ENCODE data around the gene MED15. TPM values are rescaled to one million over a fixed set of nuclear protein-coding genes. Genes with fewer than 3 reads are reported as not detected.

Gene MED15
- total and polyA plus RNA-seq, 2 of the 8 experiments (the other 6 are each of a cell fraction or from before 2014, with no cell fraction given) = 28.3 to 57.1 TPM

DNA sequence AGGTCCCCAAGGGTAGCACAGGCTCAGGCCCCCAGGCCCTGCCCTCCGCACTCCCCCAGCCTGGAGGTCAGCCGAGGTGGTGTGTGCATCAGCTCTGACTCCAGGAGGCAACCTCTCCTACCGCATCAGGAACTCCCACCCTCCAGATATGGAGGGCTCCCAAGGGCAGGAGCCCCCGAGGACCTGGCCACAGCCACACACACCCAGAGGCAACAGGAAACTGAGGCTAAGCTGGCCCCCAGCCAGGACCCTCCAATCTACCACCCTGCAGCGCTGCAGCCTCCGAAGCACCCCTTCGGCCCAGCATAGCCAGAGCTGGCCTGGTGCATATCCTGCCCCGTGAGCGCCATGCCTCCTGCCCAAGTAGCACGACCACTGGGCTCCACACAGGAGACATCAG, 104.0 kb downstream of the MED15 start:
- Histone ChIP-seq H3K27ac (ENCODE audit: low read depth, low read length) (no peak overlapping the region), H2BK120ac (replicated peaks; ENCODE audit: low read depth, low read length) (no peak overlapping the region), H3K14ac (ENCODE audit: insufficient read length) (no peak overlapping the region), H2AFZ (ENCODE audit: low read length) (no peak overlapping the region), H2BK5ac (ENCODE audit: low read depth, low read length) (peak overlapping the region; percentile 35; the same call in 1 of the 2 replicates), H3K23me2 (ENCODE audit: low read depth, low read length) (no peaks in the 10 kb centered on the region), H3K36me3 (ENCODE audit: control insufficient read depth in 2 of 4, insufficient read depth in 4 of 4, low read length in 3 of 4) (no peaks in the 10 kb centered on the region), H2BK20ac (ENCODE audit: low read length) (no peak overlapping the region), H3K9ac (replicated peaks in 1 of 4; ENCODE audit: extremely low read depth in 1 of 4, low read depth in 3 of 4, low read length in 3 of 4) (no peak overlapping the region), H2BK15ac (ENCODE audit: low read length) (no peak overlapping the region), H3K79me1 (ENCODE audit: low read depth, low read length) (no peaks in the 10 kb centered on the region), H3K4me3 (ENCODE audit: extremely low read depth in 1 of 4, insufficient read depth in 2 of 4, low read depth in 3 of 4, low read length in 4 of 4) (no peak overlapping the region), H3K4me2 (ENCODE audit: insufficient read depth in 1 of 2, low read depth in 2 of 2, low read length in 2 of 2) (no peak overlapping the region), H3K23ac (ENCODE audit: insufficient read length) (no peak overlapping the region), H3K4ac (replicated peaks; ENCODE audit: insufficient read length, low read depth, low read length) (no peak overlapping the region), H3K56ac (replicated peaks; ENCODE audit: insufficient read length, low read depth, low read length) (no peak overlapping the region), H3K18ac (ENCODE audit: extremely low read depth, low read length) (no peak overlapping the region), H4K8ac (ENCODE audit: extremely low read depth, insufficient read depth, low read length) (no peak overlapping the region), H3K4me1 (replicated peaks in 1 of 4; ENCODE audit: control insufficient read depth in 3 of 4, insufficient read depth in 4 of 4, low read length in 3 of 4) (peaks cover 0 to 13% (median 5%) of the 10 kb centered on the region in 4 experiments; a peak in 5 of 7 replicates), H4K5ac (ENCODE audit: insufficient read length, low read depth, low read length) (no peak overlapping the region), H3K9me3 (ENCODE audit: insufficient read depth in 2 of 2, low read depth in 1 of 2, low read length in 1 of 2) (no peaks in the 10 kb centered on the region), H2BK12ac (ENCODE audit: low read depth, low read length) (no peak overlapping the region), H4K20me1 (replicated peaks in 1 of 2; ENCODE audit: control insufficient read depth in 1 of 2, insufficient read depth in 2 of 2, low read length in 2 of 2) (no peaks in the 10 kb centered on the region), H4K91ac (replicated peaks; ENCODE audit: insufficient read length, low read length) (no peak overlapping the region), H2AK5ac (ENCODE audit: low read depth, low read length) (no peak overlapping the region), H3K27me3 (replicated peaks in 1 of 4; ENCODE audit: control insufficient read depth in 3 of 4, extremely low read depth in 1 of 4, insufficient read depth in 3 of 4, low read length in 3 of 4) (no peaks in the 10 kb centered on the region), H3K79me2 (ENCODE audit: control insufficient read depth in 1 of 2, insufficient read depth in 2 of 2, low read length in 2 of 2) (no peaks in the 10 kb centered on the region)
- CTCF ChIA-PET (ENCODE audit: partially characterized antibody) = interaction anchor here (0.7 to 2.6 kb wide), 4 partner anchors 19 to 80 kb away, joined by 3 to 5 read pairs (median 4); no protein-coding TSS in a partner anchor
- TF ChIP-seq POLR2AphosphoS5 (IDR thresholded peaks at IDR 0.05; ENCODE audit: low read depth, low read length) = no peak
- TF ChIP-seq HDAC2 (IDR thresholded peaks at IDR 0.05; ENCODE audit: borderline replicate concordance in 1 of 2, low read depth in 2 of 2, low read length in 2 of 2) = no peak
- TF ChIP-seq CBX5 (IDR thresholded peaks at IDR 0.05; ENCODE audit: low read depth, low read length) = no peak
- TF ChIP-seq RAD21 (IDR thresholded peaks at IDR 0.05 in 1 of 2, conservative IDR thresholded peaks at IDR 0.05 in 1 of 2; ENCODE audit: low read depth in 2 of 2, low read length in 2 of 2) = no peak
- no peak for TF ChIP-seq BACH1 (IDR thresholded peaks at IDR 0.05; ENCODE audit: low read length)
- no peak for TF ChIP-seq NRF1 (IDR thresholded peaks at IDR 0.05; ENCODE audit: low read depth, low read length)
- no peak for TF ChIP-seq ATF3 (IDR thresholded peaks at IDR 0.05; ENCODE audit: insufficient read depth, low read depth, low read length)
- 95% methylated on average over 10 of the region's 10 CpGs; no CpG with 5 or more reads in 1 of the 2 experiments for WGBS, 2 experiments (ENCODE audit: extremely low coverage in 1 of 2, insufficient coverage in 1 of 2, insufficient read length in 1 of 2, insufficient replicate concordance in 2 of 2, low coverage in 1 of 2, low lambda C conversion rate in 2 of 2, missing lambda C conversion rate in 1 of 2)
- POLR2A ChIA-PET (ENCODE audit: partially characterized antibody) = no interaction called here
- FAIRE-seq = no peak
- DNase-seq (ENCODE audit: low read depth in 1 of 2, low spot score in 2 of 2) = no peak

Measured in H1 (cell line).